ENCODE results near the gene PSMB10.
"Not testable (repeated sequence)": the region's sequence is repeated elsewhere in the genome, so short reads cannot be mapped to it uniquely, and the experiment has no call there.

DNA sequence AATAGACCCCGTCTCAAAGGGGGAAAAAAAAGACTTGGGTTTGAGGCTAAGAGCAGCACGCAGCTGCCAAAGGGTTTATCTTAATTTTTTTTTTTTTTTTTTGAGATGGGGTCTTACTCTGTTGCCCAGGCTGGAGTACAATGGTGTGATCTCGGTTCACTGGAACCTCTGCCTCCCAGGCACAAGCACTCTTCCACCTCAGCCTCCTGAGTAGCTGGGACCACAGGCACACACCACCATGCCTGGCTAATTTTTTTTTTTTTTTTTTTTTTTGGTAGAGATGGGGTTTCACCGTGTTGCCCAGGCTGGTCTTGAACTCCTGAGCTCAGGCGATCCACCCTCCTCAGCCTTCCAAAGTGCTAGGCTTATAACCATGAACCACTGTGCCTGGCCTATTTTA, 1.1 kb upstream of the PSMB10 start:
- TF ChIP-seq, protein P1, sequence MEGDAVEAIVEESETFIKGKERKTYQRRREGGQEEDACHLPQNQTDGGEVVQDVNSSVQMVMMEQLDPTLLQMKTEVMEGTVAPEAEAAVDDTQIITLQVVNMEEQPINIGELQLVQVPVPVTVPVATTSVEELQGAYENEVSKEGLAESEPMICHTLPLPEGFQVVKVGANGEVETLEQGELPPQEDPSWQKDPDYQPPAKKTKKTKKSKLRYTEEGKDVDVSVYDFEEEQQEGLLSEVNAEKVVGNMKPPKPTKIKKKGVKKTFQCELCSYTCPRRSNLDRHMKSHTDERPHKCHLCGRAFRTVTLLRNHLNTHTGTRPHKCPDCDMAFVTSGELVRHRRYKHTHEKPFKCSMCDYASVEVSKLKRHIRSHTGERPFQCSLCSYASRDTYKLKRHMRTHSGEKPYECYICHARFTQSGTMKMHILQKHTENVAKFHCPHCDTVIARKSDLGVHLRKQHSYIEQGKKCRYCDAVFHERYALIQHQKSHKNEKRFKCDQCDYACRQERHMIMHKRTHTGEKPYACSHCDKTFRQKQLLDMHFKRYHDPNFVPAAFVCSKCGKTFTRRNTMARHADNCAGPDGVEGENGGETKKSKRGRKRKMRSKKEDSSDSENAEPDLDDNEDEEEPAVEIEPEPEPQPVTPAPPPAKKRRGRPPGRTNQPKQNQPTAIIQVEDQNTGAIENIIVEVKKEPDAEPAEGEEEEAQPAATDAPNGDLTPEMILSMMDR (IDR thresholded peaks at IDR 0.05; ENCODE audit: insufficient read depth, low read length, poor library complexity, severe bottlenecking), result not testable (repeated sequence)
- not testable (repeated sequence) for TF ChIP-seq EZH2phosphoT487 (conservative IDR thresholded peaks at IDR 0.05; ENCODE audit: low read length)

All from SU-DHL-6 (cell line).